ENCODE data around the gene ALX4.

The ALX4 gene

GRCh38 chr11:44267750-44268613, 42.0 kb downstream of the ALX4 start:
- FAIRE-seq (no peak), DNase-seq (ENCODE audit: insufficient read length, low spot score) (no peak)
- no peak for TF ChIP-seq POLR2A (IDR thresholded peaks at IDR 0.05; ENCODE audit: low read depth, low read length)

DNA sequence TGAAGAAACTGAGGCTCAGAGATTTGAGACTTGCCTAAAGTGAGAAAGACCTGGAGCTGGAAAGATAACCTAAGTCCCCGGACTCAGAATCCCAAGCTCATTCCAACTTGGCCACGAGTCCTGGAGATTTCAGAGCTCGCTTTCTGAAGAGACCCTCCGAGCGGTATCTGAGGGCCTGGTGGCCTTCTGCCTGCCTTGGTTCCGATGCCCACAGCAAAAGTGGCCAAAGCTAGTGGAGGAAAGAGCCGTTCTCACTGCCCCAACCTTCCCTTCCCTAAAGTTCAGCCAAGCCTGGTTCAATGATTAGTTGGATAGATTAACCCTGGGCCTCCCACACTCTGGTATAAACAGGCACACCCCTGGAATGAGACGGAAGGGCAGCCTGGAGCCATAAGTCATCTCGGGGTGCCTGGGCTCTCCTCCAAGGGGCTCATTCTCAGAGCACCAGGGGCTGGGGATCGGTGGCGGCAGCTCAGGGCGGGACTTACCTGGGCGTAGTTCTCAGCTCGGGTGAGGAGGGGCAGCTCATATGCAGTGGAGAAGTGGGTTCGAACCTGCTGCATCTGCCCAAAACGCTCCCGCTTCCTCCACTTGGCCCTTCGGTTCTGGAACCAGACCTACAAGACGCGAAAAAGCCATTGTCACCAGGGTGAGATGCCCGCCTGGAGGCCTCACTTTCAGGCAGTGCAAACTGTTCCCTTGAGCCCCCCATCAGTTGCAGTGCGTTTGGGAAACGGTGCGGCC, 42.8 kb downstream of the ALX4 start:
- TF ChIP-seq POLR2A (IDR thresholded peaks at IDR 0.05; ENCODE audit: low read depth, low read length) = no peak
- FAIRE-seq (no peak), DNase-seq (ENCODE audit: insufficient read length, low spot score) (no peak)

GRCh38 chr11:44266056-44266780, 43.7 kb downstream of the ALX4 start:
- FAIRE-seq (no peak), DNase-seq (ENCODE audit: insufficient read length, low spot score) (no peak)
- TF ChIP-seq POLR2A (IDR thresholded peaks at IDR 0.05; ENCODE audit: low read depth, low read length) = no peak

DNA sequence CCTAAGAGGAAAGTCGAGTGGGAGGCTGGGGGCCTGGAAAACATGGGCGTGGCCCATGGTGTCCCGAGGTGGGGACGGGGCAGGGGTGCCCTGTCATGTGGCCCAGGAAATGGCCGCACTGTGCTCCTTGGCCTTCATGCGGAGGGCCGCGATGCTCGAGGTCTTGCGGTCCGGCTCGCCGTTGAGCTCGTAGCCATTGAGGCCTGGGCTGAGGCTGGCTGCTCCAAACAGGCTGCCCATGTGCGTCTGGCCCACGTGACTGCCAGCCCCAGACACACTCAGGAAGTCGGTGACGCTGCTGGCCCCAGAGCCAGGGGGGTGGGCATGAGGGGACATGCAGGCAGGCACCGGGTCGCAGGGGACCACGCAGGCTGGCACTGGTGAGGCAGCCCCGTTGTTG, 45.2 kb downstream of the ALX4 start:
- no peak for TF ChIP-seq POLR2A (IDR thresholded peaks at IDR 0.05; ENCODE audit: low read depth, low read length)
- no peak for DNase-seq (ENCODE audit: insufficient read length, low spot score)
- FAIRE-seq = no peak

DNA sequence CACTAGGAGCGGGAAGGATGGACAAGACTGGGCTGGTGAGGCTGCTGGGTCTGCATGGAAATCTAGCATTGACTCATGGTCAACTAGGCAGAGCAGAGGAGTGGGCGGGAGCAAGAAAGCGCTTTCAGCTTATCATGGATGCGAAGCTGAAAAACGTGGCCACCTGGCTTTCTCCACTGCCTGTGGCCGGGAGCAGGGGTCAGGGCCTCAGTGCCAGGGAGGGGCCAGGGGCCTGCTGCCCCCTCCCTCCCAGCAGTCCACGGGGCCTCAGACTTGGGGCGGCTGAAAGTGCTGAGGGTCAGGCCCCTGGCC, 45.5 kb downstream of the ALX4 start:
- DNase-seq (ENCODE audit: insufficient read length, low spot score) (no peak), FAIRE-seq (no peak)
- no peak for TF ChIP-seq POLR2A (IDR thresholded peaks at IDR 0.05; ENCODE audit: low read depth, low read length)

DNA sequence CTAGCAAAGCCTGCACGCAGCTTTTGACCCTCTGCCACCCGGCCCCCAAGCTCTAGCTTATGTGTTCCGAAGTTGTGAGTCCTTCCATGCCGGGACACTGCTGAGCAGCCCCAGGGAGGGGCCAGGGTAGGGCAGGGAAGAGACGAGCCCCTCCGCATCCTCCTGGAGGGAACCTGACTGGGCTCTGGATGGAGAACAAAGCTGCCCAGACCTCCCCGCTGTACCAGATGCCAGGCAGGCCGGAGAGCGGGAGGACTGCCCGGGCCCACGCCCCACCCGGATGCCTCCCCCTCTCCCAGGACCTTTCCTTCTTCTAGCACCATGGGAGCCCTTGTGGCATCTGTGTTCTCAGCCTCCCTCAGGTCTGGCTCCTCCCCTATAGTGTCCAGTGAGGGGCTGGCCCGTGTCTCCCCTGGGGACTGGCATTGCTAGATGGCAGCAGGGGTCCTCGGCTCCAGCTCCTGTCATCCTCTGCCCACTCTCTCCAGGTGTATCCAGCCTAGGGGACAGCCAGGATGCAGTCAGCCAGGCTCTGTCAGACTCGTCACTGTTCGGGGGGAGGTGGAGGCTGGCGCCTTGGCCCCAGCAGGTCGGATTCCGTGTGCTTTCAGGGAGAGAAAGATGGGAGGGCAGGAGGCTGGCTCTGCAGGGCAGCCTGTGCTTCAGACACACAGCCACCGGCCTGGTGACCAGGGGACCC, 46.1 kb downstream of the ALX4 start:
- FAIRE-seq (no peak), DNase-seq (ENCODE audit: insufficient read length, low spot score) (no peak)
- no peak for TF ChIP-seq POLR2A (IDR thresholded peaks at IDR 0.05; ENCODE audit: low read depth, low read length)

GRCh38 chr11:44261800-44262591, 47.9 kb downstream of the ALX4 start:
- DNase-seq (ENCODE audit: insufficient read length, low spot score) = no peak
- FAIRE-seq = no peak
- no peak for TF ChIP-seq POLR2A (IDR thresholded peaks at IDR 0.05; ENCODE audit: low read depth, low read length)

- FAIRE-seq (no peak), DNase-seq (ENCODE audit: insufficient read length, low spot score) (no peak)
- TF ChIP-seq POLR2A (IDR thresholded peaks at IDR 0.05; ENCODE audit: low read depth, low read length) = no peak
Observed at GRCh38 chr11:44260081-44260480, 49.9 kb downstream of the ALX4 start.

- no peak for DNase-seq (ENCODE audit: insufficient read length, low spot score)
- no peak for TF ChIP-seq POLR2A (IDR thresholded peaks at IDR 0.05; ENCODE audit: low read depth, low read length)
- FAIRE-seq = no peak
Observed at GRCh38 chr11:44258839-44259420, 51.0 kb downstream of the ALX4 start.

DNA sequence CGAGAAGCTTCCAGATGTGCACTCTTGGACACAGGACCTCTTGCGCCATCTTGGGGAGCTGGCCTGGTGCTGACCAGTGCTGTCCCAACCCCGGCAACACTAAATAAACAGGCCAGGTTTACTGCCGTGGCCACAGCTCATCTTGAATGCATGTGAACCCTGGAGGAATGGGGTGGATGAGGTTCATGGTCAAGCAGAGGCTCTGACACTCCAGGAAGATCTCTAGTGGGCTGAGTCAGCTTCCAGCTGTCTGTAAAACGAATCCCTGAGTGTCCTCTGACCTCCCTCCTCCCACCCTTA, 51.8 kb downstream of the ALX4 start:
- FAIRE-seq (no peak), DNase-seq (ENCODE audit: insufficient read length, low spot score) (no peak)
- no peak for TF ChIP-seq POLR2A (IDR thresholded peaks at IDR 0.05; ENCODE audit: low read depth, low read length)

DNA sequence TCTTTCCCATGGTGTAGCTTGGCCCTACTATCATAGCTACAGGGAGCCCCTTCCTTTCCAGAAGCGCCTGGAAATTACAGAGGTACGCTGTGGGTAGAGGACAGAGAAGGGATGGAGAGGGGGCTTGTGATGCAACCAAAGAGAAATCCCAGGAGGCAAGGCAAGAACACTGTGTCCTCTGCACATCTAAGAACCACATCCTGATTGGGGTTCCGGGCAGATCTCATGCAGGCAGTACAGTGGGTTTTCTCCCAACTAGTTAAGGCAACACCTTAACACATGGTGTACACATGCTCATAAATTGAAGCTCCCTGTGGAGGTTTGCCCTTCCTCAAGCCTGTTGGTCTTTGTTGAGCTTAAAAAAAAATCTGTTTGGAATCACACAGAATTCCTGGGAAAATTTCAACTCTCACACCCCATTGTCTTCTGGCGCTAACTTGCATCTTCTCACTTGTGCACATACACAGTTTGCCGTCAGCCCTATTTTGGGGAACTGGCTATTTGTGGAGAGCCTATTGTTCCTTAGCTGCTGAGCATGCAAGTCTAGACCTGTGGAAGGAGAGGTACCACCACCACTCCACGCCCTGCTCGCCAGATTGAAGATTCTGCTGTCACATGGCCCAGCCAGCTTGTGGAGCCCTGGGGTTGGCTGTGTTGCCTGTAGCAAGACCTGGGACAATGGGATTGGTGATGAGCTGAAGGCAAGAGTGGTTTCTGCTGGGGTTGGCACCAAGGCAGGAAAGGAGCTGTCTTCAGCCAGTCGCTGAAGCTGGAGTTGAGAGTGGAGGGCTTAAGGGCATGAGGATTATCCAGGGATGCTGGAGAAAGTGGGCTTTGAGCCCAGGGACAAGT, 52.4 kb downstream of the ALX4 start:
- FAIRE-seq (no peak), DNase-seq (ENCODE audit: insufficient read length, low spot score) (no peak)
- TF ChIP-seq POLR2A (IDR thresholded peaks at IDR 0.05; ENCODE audit: low read depth, low read length) = no peak

DNA sequence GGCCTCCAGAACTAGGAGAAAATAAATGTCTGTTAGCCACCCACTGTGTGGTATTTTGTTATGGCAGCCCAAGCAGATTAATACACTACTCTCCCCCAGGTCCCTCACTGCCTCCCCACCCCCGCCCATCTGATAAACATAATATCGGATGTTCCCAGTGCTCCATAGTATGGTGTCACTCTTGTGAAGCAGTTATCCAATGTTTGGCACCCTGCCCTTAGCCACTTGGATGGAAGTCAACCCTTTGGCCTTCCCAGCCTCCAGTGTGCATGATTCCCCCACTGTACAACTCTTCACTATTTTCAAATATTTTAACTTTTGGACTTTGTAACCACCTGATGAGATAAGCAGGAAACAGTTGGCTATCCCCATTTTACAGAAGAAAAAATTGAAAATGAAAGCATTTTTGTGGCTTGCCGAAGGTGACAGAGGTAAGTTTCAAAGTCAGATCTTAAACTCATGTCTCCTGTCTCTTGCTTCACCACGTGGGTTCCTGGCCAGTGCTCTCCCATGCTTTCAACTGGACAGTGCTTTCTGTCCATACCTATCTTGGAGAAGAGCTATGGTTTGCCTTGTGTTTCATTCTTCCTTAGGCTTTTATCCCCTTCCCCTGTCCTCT, 53.2 kb downstream of the ALX4 start:
- DNase-seq (ENCODE audit: insufficient read length, low spot score) (no peak), FAIRE-seq (no peak)

More for the DNA sequence above, 53.2 kb downstream of the ALX4 start:
- no peak for TF ChIP-seq POLR2A (IDR thresholded peaks at IDR 0.05; ENCODE audit: low read depth, low read length)

Measured in H54 (cell line).